Adrenal gland (tissue), 12 donors: ENCODE results near the gene TMEM132C. TPM values are rescaled to one million over a fixed set of nuclear protein-coding genes. Genes with fewer than 3 reads are reported as not detected.

Experiments
- DNase-seq, 7 donors: peaks; one replicate each; pipeline ENCODE4 v3.0.0-alpha.2; 2019 to 2020
- H3K27ac ChIP-seq, 5 donors: fragments of 200-600 bp; sonication (generic) in 4 of 5; 1 replicate in 3 of 5; 2 replicates in 2 of 5; pipeline versions ENCODE4 v1.5.1 to v1.8.0; 2016 to 2020; ENCODE audit warnings: mild to moderate bottlenecking in 1 of 5
- H3K27me3 ChIP-seq: fragments of 200-600 bp; 2 replicates; pipeline ENCODE4 v1.8.0; 2021
- H3K36me3 ChIP-seq, 2 donors: fragments of 200-600 bp; replicated peaks in 1 of 2; 1 replicate in 1 of 2; 2 replicates in 1 of 2; pipeline versions ENCODE4 v1.5.1 to v1.8.0; 2018 to 2022
- H3K4me1 ChIP-seq, 2 donors: fragments of 200-600 bp; replicated peaks in 1 of 2; 1 replicate in 1 of 2; 2 replicates in 1 of 2; pipeline versions ENCODE4 v1.5.1 to v1.8.0; 2018 to 2021
- H3K4me3 ChIP-seq, 4 donors: fragments of 200-600 bp; sonication (generic) in 3 of 4; one replicate each; pipeline ENCODE4 v1.5.1; 2016 to 2018
- H3K9me3 ChIP-seq, 3 donors: fragments of 200-600 bp; sonication (generic) in 1 of 3; replicated peaks in 1 of 3; 1 replicate in 2 of 3; 2 replicates in 1 of 3; pipeline versions ENCODE4 v1.5.1 to v1.8.0; 2016 to 2021
- CTCF ChIP-seq, 6 experiments: fragments of 450-650 bp in 4 of 6; fragments of 200-600 bp in 2 of 6; sonication (generic) in 1 of 6; IDR thresholded peaks; 1 replicate in 5 of 6; 2 replicates in 1 of 6; pipeline versions ENCODE4 v1.5.1 to v1.8.0; 2016 to 2021; ENCODE audit warnings: antibody characterized with exemption in 6 of 6, mild to moderate bottlenecking in 2 of 6, moderate library complexity in 1 of 6
- POLR2A ChIP-seq, 2 donors: fragments of 450-650 bp; IDR thresholded peaks; one replicate each; pipeline ENCODE4 v1.6.1; 2017; ENCODE audit warnings: antibody characterized with exemption in 2 of 2, mild to moderate bottlenecking in 2 of 2, moderate library complexity in 1 of 2
- WGBS, 4 donors: extraction: QIAGEN DNeasy Blood & Tissue Kit in 2 of 4; methylation state at CpG; one replicate each; pipeline versions ENCODE4 v1.1.5 to v1.1.7; 2013 to 2017; 5-methylcytosine and 5-hydroxymethylcytosine counted together
- intact Hi-C, 2 donors: fragments of 100-400 bp; cut with DNase I; formaldehyde crosslinking; loops; one replicate each; pipeline versions ENCODE4 v1.14.1 to v1.15.0; 2022 to 2023
- polyA plus RNA-seq, 3 donors: library from polyadenylated mRNA; stranded (reverse); fragments of 200-250 nt in 2 of 3; fragments of 350-450 nt in 1 of 3; fragmentation: Illumina TruSeq in 1 of 3; extraction: RNeasy Lipid Tissue Mini Kit (QIAGEN cat#74804) in 1 of 3; gene quantifications; one replicate each; pipeline ENCODE4 v1.2.3, GENCODE V29; 2013 to 2014
- total RNA-seq, 9 donors: library from RNA; depleted of rRNA in 4 of 9; stranded (reverse); fragments of >200 nt in 4 of 9; fragments of 120-200 nt in 1 of 9; fragmentation: NEBNext Ultra II Directional in 1 of 9; extraction: Animal tissue kit (Norgen Biotek cat#: 25700) in 1 of 9; gene quantifications; one replicate each; pipeline versions ENCODE4 v1.1.0 to v1.2.4, GENCODE V29; 2013 to 2023
- donor health status: healthy with polysubstance abuse.
- donor health status: Bipolar disorder and iron deficiency.
- donor health status: DM: yes; HTN: yes; CAD: no.
- donor health status: DM: no; HTN: no; CAD: no.
- donor health status: DM: no; HTN: no; CAD: no.
- donor health status: DM: yes; HTN: yes; CAD: no.

TMEM132C gene
- total and polyA plus RNA-seq, 12 donors, result 1.2 to 4.2 (median 2.5) TPM

- Histone ChIP-seq H3K4me3 (no peak overlapping the region), H3K27ac (no peak overlapping the region), H3K36me3 (no peaks in the 10 kb centered on the region), H3K27me3 (no peaks in the 10 kb centered on the region), H3K4me1 (no peaks in the 10 kb centered on the region), H3K9me3 (no peaks in the 10 kb centered on the region)
- intact Hi-C loops, result no loop called here
- 61 to 66% (median 63%) methylated on average over 4 of the region's 4 CpGs for WGBS, 4 donors
- no peak for DNase-seq
- no peak for TF ChIP-seq POLR2A (IDR thresholded peaks at IDR 0.05)
- TF ChIP-seq CTCF (IDR thresholded peaks at IDR 0.05), result no peak
Observed at GRCh38 chr12:128573907-128574306, 306.9 kb downstream of the TMEM132C start.

GRCh38 chr12:128578045-128578444 is 311.1 kb downstream of the TMEM132C start:
- Histone ChIP-seq H3K36me3 (no peaks in the 10 kb centered on the region), H3K27me3 (no peaks in the 10 kb centered on the region), H3K27ac (no peak overlapping the region), H3K4me3 (no peak overlapping the region), H3K9me3 (no peaks in the 10 kb centered on the region), H3K4me1 (no peaks in the 10 kb centered on the region)
- DNase-seq, result no peak
- intact Hi-C loops, result no loop called here
- WGBS, 4 donors, result 72 to 83% (median 80%) methylated on average over 8 of the region's 8 CpGs
- TF ChIP-seq POLR2A (IDR thresholded peaks at IDR 0.05), result no peak
- TF ChIP-seq CTCF (IDR thresholded peaks at IDR 0.05), result no peak

- H3K36me3 ChIP-seq, result no peaks in the 10 kb centered on the region
- no peaks in the 10 kb centered on the region for H3K4me1 ChIP-seq
- no peak for DNase-seq
- no peaks in the 10 kb centered on the region for H3K27me3 ChIP-seq
- no peaks in the 10 kb centered on the region for H3K9me3 ChIP-seq
- TF ChIP-seq POLR2A (IDR thresholded peaks at IDR 0.05) (no peak), CTCF (IDR thresholded peaks at IDR 0.05) (no peak)
- 35 to 52% (median 36%) methylated on average over 7 of the region's 7 CpGs for WGBS, 4 donors
- H3K27ac ChIP-seq, result no peak overlapping the region
- intact Hi-C loops, result no loop called here
- H3K4me3 ChIP-seq, result no peak overlapping the region
Observed at GRCh38 chr12:128581321-128581761, 314.4 kb downstream of the TMEM132C start.

- Histone ChIP-seq H3K4me3 (no peak overlapping the region), H3K9me3 (no peaks in the 10 kb centered on the region), H3K27ac (no peak overlapping the region), H3K36me3 (no peaks in the 10 kb centered on the region), H3K27me3 (no peaks in the 10 kb centered on the region), H3K4me1 (no peaks in the 10 kb centered on the region)
- no peak for TF ChIP-seq CTCF (IDR thresholded peaks at IDR 0.05)
- TF ChIP-seq POLR2A (IDR thresholded peaks at IDR 0.05), result no peak
- intact Hi-C loops, result no loop called here
- DNase-seq, result no peak
- WGBS, 4 donors, result 50 to 63% (median 60%) methylated on average over 8 to 9 of the region's 9 CpGs
Observed at GRCh38 chr12:128583453-128583852, 316.5 kb downstream of the TMEM132C start.
